ENCODE measurements around the gene FAM89B.

DNA sequence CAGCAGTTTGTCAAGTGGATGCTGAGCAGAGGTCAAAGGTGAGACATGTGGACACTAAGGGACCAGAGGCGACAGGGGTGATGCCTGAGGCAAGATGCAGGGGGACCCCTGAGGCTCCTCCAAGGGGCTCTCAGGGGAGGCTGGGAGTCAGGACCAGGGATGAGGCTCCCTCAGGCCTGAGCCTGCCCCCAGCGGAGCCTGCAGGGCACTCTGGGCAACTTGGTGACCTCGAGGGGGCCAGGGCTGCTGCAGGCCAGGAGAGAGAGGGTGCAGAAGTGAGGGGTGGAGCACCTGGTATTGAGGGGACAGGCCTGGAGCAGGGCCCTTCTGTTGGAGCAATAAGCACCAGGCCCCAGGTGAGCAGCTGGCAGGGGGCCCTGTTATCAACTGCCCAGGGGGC is 9.6 kb downstream of the FAM89B start:
- TF ChIP-seq, protein P1, sequence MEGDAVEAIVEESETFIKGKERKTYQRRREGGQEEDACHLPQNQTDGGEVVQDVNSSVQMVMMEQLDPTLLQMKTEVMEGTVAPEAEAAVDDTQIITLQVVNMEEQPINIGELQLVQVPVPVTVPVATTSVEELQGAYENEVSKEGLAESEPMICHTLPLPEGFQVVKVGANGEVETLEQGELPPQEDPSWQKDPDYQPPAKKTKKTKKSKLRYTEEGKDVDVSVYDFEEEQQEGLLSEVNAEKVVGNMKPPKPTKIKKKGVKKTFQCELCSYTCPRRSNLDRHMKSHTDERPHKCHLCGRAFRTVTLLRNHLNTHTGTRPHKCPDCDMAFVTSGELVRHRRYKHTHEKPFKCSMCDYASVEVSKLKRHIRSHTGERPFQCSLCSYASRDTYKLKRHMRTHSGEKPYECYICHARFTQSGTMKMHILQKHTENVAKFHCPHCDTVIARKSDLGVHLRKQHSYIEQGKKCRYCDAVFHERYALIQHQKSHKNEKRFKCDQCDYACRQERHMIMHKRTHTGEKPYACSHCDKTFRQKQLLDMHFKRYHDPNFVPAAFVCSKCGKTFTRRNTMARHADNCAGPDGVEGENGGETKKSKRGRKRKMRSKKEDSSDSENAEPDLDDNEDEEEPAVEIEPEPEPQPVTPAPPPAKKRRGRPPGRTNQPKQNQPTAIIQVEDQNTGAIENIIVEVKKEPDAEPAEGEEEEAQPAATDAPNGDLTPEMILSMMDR (IDR thresholded peaks at IDR 0.05), result no peak
- TF ChIP-seq POLR2A (IDR thresholded peaks at IDR 0.05), result no peak

Data from sigmoid colon (tissue), 3 donors.